Stimulated activated CD4-positive, alpha-beta T cell treated with anti-CD3 and anti-CD28 coated beads, Interleukin-1b, Interleukin-23, amount 100 ng/mL, for 1 hour (primary cell): ENCODE results near the gene MUCL3.
"Not testable (repeated sequence)": the region's sequence is repeated elsewhere in the genome, so short reads cannot be mapped to it uniquely, and the experiment has no call there.

Experiments used
- DNase-seq, 2 donors: peaks; one replicate each; pipeline ENCODE4 v3.0.0-alpha.2; 2020; ENCODE audit warnings: low read depth in 2 of 2

MUCL3 gene

DNA sequence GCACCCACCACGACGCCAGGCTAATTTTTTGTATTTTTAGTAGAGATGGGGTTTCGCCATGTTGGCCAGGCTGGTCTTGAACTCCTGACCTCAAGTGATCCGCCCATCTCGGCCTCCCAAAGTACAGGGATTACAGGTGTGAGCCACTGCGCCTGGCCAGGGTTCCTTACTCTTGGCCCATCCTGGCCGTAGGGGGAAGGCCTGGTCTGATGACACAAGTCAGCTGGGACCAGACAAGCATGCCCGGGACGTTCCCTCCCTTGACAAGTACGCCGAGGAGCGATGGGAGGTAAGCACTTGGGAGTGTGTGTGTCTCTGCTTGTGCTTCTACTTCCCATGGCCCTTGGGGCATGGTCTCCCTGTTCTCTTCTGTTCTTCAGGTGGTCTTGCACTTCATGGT lies 30.3 kb upstream of the MUCL3 start:
- DNase-seq: not testable (repeated sequence)

- DNase-seq: no peak
These were observed 27.8 kb upstream of the MUCL3 start for GRCh38 chr6:30912746-30913520.

DNA sequence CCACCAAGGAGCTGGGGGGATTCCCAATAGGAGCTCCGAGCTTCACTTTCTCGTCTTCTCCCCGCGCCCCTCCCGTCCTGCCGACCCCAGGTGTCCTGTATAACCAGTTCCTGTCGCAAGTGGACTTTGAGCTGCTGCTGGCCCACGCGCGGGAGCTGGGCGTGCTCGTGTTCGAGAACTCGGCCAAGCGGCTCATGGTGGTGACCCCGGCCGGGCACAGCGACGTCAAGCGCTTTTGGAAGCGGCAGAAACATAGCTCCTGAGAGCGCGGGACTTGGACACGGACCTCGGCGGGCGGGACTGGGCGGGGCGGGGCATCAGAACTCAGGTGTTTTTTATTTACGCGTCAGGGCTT lies 27.1 kb upstream of the MUCL3 start:
- no peak for DNase-seq

DNA sequence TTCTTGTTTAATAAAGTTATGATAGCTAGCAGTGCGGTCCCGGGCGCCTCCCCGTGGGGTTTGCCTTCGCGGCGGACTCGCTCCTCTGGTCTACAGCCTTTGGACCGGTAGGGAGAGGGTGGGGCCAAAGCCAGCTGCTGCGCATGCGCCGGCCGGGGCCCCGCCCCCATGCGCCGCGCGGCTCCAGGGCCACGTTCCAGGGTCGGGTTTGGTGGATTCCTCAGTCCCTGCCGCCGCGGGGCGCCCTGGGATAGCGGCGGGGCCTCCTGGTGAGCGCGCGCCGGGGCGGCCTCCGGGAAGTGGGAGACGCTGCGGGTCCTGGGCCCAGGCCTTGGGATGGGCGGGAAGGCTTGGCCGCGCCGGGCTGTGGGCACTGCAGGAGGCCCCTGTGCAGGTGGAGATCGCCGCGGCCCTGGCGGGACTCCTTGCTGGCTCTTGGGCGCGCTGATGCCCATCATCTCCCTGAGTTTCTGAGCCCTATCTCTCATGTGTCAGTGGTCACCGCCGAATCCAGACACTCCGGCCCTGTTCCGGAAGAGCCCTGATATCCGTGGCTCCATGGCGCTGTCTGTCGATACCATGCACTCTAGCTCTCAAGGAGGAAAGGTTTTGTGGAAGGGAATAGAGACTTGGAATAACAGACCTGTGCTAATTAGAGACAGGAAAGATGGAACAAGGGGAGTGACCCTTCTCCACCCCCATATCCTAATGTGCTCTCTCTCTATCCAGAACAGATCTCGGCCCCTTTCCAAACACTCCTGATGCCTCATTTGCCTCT lies 26.5 kb upstream of the MUCL3 start, which contains the start of gene VARS2:
Gene VARS2 (plus strand): TSS at position 163 of the 778 bp plus-strand sequence. CDS start 599 bp downstream, at position 762.
- peak; percentile 72 to 78 for DNase-seq

DNA sequence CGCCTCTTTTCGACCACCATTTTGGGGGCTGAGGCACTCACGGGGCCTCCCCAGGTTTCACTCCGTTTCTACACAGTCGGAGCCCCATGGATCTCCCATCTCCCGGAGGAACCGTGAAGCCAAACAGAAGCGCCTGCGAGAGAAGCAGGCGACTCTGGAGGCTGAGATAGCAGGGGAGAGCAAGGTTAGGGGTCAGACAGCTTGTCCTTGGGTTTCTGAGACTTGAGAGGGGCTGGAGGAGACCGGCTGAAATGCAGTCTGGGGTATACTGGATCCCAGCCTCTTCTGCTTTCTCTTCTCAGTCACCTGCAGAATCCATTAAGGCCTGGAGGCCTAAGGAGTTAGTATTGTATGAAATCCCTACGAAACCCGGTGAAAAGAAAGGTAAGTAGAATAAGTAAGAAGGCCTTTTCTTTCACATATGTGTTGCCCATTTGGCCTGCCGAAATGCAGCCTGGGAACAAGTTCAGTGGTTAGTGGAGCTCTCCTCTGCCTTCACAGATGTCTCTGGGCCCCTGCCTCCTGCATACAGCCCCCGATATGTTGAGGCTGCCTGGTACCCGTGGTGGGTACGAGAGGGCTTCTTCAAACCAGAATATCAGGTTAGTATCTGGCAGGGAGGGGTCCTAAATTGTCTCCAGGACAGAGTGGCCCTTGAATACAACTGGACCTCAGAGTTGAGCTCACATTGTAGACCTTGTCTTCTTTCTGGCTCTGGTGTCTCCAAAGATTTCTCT lies 25.8 kb upstream of the MUCL3 start:
- DNase-seq: no peak

DNA sequence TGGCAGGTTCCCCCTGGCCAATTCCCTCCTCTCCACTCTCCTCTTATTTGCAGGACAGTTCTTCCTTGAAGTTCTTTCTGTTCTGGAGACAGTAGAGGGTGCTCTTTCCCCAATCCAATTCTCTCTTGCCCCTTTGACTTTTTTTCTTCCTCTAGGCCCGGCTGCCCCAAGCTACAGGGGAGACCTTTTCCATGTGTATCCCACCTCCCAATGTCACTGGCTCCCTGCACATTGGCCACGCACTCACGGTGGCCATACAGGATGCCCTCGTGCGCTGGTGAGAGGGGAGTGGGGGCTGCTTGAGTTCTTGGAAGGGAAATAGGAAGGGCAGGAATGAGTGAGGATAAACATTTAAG lies 25.2 kb upstream of the MUCL3 start:
- no peak for DNase-seq

DNA sequence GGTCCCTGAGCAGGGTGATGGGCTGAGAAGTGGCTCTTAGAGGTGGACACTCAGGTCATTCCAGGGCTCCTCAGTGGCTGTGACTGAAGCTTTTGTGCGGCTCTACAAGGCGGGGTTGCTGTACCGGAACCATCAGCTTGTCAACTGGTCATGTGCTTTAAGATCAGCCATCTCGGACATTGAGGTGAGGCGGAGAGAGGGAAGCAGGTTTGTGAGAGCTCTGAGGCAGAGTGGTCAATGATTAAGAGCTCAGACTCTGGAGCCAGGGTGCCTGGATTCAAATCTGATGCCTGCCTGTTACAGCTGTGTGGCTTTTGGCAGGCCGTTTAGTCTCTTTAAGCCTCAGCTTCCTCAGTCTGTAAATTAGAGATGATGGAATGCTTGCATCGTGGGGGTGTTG lies 23.7 kb upstream of the MUCL3 start:
- no peak for DNase-seq

DNA sequence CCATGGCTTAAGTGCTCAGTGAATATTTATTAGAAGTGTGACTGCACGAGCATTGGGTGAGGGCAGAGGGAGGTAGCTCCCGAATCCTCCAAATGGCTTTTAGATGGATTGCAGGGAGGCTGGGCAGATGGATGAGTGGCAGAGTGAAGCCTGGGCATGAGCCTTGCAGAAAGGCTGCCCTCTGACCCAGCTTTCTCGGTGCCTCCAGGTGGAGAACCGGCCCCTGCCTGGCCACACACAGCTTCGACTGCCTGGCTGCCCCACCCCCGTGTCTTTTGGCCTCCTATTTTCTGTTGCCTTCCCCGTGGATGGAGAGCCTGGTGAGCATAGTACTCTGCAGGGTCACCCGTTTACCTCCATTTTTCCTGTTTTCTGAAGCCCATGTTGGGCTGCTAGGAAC lies 23.3 kb upstream of the MUCL3 start:
- DNase-seq: no peak

DNA sequence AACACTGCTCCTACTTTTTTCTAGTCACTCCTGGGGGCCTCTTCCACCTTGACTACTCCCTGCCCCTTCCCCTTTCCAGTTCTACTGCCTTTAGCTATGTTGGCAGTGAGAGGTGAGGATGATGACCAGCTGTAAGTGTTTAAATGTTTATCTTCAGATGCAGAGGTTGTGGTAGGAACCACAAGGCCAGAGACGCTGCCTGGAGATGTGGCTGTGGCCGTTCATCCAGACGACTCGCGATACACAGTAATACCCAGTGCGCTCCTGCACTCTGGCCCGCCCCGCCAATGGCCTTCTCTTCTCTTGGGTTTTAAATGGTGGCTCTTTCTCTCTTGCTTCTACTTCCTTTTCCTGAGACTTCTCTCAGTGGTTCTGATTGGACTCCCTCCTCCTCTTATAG lies 22.1 kb upstream of the MUCL3 start:
- no peak for DNase-seq

- no peak for DNase-seq
These were observed 18.3 kb upstream of the MUCL3 start for GRCh38 chr6:30922447-30922852.

GRCh38 chr6:30924040-30924627 lies 16.6 kb upstream of the MUCL3 start:
- not testable (repeated sequence) for DNase-seq

DNA sequence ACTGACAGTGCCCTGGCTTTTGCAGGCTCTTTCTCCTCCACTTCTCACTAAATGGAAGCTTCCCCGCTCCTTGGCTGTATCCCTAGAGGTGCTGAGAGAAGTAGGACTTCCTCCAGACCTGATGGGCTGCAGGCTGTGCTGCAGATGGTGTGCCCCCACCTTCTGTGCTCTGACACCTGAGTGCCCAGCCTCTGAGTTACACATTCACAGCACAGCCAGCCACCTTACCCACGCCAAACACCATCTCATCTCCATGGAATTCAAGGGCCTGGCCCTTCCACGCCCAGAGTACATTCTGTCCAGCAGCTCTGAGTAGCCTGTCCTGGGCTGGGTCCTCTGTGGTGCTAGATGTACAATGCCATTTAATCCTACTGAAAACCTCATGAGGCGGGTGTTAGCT lies 14.1 kb upstream of the MUCL3 start:
- DNase-seq: no peak

- DNase-seq: not testable (repeated sequence)
These were observed 13.7 kb upstream of the MUCL3 start for GRCh38 chr6:30927080-30927479.

DNA sequence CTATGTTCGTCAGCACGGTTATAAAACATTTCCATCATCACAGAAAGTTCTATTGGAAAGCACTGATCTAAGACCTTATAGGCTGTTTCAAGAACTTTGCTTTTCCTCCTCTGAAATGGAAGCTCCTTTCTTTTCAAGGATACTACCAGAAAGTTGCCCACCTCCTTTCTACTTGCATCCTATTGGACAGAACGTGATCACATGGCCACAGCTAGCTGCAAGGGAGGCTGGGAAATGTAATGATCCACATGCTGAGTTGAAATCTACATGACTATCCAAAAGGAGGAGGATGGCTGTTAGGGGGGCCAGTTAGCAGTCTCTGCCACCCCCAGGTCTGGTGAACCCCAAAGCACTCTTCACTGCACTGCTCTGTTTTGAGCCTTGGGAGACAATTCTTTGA lies 12.1 kb upstream of the MUCL3 start:
- DNase-seq: no peak

GRCh38 chr6:30930506-30930905 lies 10.3 kb upstream of the MUCL3 start:
- DNase-seq: no peak

GRCh38 chr6:30931272-30931671 lies 9.5 kb upstream of the MUCL3 start:
- DNase-seq: no peak

GRCh38 chr6:30931969-30932645 lies 8.7 kb upstream of the MUCL3 start, which contains the start of gene SFTA2:
TSS of gene SFTA2 (minus strand) at chr6:30932170. CDS start at chr6:30932096, 74 bp downstream.
- DNase-seq: no peak

DNA sequence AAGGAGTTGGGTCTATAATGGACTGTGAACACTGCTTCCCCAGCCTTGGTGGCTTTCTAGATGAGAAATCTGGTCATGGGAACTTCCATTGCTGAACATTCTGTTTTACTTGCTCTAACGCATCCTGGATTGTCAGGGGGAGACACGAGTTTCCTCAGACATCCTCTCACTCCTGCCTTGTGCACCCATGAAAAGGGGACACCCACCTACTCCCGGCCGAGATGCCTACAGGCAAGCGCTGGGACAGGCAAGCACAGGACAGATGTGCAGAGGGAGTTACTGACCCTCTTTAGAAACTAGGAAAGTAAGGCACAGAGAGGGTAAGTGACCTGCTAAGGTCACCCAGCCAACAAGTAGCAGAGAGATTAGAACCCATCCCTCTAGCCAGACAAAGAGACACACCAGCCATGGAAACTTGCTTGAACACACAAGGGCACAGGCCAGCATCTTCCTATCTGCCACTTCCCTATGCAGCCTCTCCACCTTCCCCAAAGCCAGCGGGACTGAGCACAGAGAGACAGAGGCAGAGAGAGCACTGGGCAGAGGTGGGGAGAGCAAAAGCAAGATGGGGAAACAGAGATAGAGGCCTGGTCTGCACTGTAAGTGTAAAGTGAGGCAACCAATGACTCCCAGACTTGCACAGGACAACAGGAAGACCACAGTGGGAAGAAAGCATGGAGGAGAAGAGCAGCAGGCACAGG lies 8.0 kb upstream of the MUCL3 start:
- DNase-seq: no peak

DNA sequence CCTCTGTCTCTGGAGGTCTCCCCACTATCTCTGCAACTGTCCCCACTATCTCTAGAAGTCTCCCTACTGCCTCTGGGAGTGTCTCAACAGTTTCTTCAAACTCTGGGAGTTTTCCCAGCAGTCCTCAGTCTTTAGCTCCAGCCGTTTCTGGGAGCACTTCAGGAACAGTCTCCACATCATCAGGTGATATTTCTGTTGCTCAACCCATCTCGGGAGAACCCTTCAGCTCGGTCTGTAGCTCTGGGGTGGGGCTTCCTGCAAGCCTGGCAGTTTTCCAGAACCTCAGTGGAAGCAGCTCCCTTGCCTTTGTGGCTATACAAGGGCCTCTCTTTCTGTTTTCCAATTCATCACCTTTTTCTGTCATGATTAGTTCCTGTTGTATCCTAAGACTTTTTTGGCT lies 5.8 kb upstream of the MUCL3 start:
- no peak for DNase-seq

DNA sequence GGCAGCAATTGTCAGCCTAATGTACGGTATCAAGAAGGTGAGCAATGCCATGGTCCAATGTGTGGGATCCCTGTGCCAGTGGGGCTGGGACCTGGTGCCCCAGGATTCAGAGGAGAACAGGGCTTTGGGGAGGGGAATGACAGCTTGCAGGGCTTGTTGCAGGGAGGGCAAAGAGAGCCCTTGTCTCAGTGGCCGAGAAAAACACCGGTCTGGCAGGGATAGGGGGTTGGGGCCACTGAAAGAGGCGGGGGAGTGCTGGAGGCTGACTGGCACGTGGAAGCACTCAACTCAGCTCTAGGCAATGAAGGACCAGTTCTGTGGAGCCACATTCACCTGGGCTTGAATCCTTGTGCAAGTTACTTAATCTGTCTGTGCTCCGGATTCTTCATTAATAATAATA lies 3.5 kb upstream of the MUCL3 start:
- DNase-seq: no peak

DNA sequence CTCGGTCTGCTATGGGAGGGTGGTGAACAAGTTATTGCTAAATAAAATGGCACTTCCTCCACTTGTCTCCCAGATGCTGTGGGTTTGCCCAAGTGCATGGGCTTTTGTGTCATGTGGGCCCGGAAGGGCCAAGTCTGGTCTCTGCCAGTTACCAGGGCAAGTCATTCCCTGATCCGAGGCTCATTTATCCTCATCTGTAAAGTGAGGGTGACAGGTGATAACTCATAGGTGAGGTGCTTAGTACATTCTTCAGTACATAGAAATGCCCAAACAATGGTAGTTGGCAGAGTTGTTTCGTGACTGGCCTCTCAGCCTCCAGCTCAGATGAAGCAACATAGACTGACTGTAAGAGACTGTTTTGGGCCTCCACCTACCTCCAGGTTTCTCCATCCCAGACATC lies 2.0 kb upstream of the MUCL3 start:
- no peak for DNase-seq
